22Rv1 (cell line): ENCODE results near the gene RASL10B.
"Not testable (repeated sequence)": the region's sequence is repeated elsewhere in the genome, so short reads cannot be mapped to it uniquely, and the experiment has no call there.

ENCODE experiments used
- H3K27ac ChIP-seq: fragments of 450-650 bp; 2 replicates; pipeline ENCODE4 v1.5.1; 2017
- ZFX ChIP-seq: fragments of 450-650 bp; IDR thresholded peaks from 2 replicates; pipeline ENCODE4 v1.6.1; 2017; ENCODE audit warnings: antibody characterized with exemption, borderline replicate concordance
- TF ChIP-seq, protein P1 (sequence below): fragments of 450-650 bp; IDR thresholded peaks from 2 replicates; pipeline ENCODE4 v1.5.1; 2017; ENCODE audit warnings: mild to moderate bottlenecking

Gene RASL10B

GRCh38 chr17:35698800-35699199 lies 32.6 kb upstream of the RASL10B start:
- H3K27ac ChIP-seq, result no peak overlapping the region
- TF ChIP-seq, protein P1, sequence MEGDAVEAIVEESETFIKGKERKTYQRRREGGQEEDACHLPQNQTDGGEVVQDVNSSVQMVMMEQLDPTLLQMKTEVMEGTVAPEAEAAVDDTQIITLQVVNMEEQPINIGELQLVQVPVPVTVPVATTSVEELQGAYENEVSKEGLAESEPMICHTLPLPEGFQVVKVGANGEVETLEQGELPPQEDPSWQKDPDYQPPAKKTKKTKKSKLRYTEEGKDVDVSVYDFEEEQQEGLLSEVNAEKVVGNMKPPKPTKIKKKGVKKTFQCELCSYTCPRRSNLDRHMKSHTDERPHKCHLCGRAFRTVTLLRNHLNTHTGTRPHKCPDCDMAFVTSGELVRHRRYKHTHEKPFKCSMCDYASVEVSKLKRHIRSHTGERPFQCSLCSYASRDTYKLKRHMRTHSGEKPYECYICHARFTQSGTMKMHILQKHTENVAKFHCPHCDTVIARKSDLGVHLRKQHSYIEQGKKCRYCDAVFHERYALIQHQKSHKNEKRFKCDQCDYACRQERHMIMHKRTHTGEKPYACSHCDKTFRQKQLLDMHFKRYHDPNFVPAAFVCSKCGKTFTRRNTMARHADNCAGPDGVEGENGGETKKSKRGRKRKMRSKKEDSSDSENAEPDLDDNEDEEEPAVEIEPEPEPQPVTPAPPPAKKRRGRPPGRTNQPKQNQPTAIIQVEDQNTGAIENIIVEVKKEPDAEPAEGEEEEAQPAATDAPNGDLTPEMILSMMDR, result no peak

- TF ChIP-seq, protein P1, result no peak
- TF ChIP-seq ZFX, result no peak
- H3K27ac ChIP-seq, result no peak overlapping the region
Measured at GRCh38 chr17:35700150-35700549, 31.3 kb upstream of the RASL10B start.

DNA sequence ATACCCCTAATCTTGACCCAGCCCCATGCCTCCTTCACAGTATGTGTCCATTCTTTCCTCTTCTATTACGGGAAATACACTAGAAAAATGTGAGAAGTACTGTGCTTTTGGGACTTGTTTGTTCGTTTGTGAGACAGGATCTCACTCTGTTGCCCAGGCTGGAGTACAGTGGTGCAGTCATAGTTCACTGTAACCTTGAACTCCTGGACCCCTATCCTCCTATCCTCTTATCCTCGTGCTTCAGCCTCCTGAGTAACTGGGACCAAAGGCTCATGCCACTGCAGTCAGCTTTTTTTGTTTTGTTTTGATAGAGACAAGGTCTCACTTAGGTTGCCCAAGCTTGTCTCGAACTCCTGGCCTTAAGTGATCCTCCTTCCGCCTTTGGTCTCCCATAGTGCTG lies 29.9 kb upstream of the RASL10B start:
- TF ChIP-seq, protein P1, result no peak
- TF ChIP-seq ZFX, result no peak
- no peak overlapping the region for H3K27ac ChIP-seq

GRCh38 chr17:35703308-35703707 lies 28.1 kb upstream of the RASL10B start:
- not testable (repeated sequence) for H3K27ac ChIP-seq

DNA sequence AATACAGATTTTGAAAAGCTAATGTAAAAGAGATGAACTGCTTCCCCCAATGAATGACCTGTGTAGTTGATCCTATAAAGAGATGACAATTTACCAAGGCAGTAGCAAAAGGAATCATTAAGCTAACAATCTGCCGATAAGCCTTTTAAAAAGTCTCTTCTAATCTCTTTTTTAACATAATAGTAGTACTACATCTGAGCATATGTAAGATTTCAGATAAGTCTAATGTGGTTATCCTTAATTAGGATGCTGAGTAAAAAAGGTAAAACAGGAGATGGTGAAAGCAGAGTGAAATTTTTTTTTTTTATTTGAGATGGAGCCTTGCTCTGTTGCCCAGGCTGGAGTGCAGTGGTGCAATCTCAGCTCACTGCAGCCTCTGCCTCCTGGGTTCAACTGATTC lies 26.2 kb upstream of the RASL10B start:
- no peak for TF ChIP-seq ZFX
- TF ChIP-seq, protein P1, result no peak
- H3K27ac ChIP-seq, result no peak overlapping the region

DNA sequence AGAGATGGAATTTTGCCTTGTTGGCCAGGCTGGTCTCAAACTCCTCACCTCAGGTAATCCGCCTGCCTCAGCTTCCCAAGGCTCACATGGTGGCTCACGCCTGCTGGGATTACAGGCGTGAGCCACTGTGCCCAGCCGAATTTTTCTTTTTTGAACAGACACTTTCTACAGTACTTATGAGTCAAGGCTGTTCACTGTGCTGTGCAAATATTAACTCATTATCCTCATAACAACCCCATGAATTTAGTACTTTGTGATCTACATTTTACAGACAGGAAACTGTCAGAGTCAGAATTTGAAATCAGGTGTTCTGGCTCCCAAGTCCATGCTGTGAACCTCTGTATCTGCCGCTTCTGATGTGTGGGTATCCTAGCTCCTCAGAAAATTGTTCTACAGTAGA lies 25.7 kb upstream of the RASL10B start:
- H3K27ac ChIP-seq, result no peak overlapping the region
- no peak for TF ChIP-seq ZFX
- TF ChIP-seq, protein P1, result no peak

DNA sequence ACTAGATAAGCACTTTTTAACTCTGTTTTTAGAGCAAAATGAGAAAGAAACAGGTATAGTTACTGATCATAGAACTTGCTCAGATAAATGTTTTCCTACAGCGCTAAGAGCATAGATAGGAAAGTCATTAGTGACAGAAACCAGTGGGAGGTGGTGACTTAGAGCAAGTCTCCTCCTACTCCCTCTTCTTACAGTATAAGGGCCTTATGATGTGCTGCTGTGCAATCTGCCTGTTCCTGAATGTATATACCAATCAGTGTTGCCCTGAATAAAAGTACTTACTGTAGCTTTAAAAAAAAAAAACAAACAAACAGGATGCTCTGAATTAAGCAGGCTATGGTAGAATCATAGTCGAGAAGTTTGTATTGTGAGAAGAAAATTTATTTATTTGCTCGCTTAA lies 23.3 kb upstream of the RASL10B start:
- TF ChIP-seq ZFX, result no peak
- TF ChIP-seq, protein P1, result no peak

GRCh38 chr17:35708951-35709350 lies 22.5 kb upstream of the RASL10B start:
- TF ChIP-seq ZFX, result no peak
- TF ChIP-seq, protein P1, result no peak
- H3K27ac ChIP-seq, result no peak overlapping the region

More for the DNA sequence above, 23.3 kb upstream of the RASL10B start:
- H3K27ac ChIP-seq, result no peak overlapping the region
